NCI-H1694 (cell line): ENCODE data around the gene SH3D19.
"Not testable (repeated sequence)": the region's sequence is repeated elsewhere in the genome, so short reads cannot be mapped to it uniquely, and the experiment has no call there.

Experiments used
- DNase-seq: peaks from one replicate; lab custom pipeline; 2025; lab: John Stamatoyannopoulos, UW

Gene SH3D19

DNA sequence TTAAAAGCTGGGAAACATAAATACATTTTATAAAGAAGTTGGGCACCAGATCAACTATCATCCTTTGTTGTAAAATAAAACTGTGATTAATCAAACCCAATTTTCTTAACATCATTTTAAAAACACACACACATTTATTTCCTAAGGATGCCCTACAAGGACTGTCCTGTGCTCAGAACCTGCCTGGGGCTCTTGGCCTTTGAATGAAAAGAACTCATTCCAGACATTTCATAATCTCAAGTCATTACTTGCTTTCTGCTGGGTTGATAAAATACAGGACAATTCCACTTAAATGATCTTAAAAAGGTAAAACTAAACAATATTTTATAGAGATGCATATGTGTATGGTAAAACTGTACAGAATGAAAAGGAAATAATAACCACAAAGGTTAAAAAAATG lies 2.8 kb downstream of the SH3D19 start:
- DNase-seq: no peak

DNA sequence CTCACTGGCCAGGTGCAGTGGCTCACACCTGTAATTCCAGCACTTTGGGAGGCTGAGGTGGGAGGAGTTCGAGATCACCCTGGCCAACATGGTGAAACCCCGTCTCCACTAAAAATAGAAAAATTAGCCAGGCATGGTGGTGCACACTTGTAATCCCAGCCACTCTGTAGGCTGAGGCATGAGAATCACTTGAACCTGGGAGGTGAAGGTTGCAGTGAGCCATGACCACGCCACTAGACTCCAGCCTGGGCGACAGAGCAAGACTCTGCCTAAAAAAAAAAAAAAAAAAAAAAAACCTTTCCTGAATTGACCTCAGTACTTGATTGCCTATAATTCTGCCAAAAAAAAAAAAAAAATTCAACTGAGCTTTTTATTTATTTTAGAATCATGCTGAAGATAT lies 3.2 kb downstream of the SH3D19 start:
- DNase-seq: not testable (repeated sequence)

DNA sequence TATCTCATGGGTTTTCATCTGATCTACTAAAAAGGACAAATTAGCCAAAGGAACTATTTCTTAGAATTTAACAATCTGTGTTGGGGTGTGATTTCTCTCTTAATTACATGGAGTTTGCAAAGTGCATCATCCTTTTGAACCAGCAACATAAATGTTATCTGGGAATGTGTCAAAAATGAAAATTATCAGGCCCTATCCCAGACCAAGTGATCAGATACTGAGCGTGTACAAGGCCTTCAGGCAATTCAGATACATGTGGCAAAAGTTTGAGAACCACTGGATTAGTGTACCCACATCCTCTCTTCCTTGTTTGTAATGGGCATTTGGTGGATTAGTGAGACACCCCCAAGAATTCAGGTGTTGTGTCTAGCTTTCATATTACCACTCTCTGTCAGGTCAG lies 3.8 kb downstream of the SH3D19 start:
- no peak for DNase-seq

DNA sequence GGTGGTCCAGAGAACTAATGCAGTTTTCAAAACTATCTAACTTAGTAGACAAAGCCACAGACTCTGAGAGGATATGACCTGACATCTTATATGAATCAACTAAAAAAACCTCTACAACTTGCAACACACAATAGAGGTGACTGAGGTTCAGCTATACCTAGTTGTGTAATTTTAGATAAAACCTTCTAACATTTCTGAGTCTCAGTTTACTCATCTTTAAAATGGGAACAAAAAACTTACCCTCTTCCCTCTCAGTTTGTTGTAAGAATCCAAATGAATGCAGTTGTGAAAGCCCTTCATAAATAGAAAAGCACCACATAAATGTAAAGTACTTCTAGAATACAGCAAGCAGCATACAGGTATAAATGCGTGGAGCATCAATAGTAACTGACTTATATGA lies 5.9 kb downstream of the SH3D19 start:
- no peak for DNase-seq

DNA sequence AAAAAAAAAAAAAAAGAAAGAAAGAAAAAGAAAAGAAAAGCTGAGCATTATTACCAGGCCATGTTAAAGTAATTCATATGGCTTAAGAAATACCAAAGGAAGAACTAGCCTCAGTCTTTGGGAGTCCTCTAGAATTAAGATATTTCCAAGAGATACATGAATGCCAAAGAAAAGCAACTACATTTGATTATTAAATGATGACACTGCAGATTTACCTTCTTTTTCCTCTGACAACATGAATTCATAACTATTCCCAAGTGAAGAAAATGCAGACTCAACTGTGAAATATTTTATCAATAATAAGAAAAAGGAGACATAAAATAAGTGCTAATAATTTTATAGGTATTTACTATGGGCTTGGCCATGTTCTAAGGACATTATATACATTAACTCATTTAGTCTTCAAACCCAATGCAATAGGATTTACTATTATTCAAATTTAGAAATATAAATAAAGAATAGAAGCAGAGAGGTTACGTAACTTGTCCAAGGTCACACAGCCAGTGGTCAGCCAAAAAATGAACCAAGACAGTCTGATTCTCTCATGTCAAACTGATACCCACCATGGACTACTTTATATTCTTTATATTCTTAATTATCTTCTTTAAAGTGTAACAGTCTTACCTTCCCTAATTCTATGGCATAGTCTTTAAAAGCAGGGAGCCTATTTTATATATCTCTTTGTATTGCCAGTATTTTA lies 6.9 kb downstream of the SH3D19 start:
- no peak for DNase-seq

DNA sequence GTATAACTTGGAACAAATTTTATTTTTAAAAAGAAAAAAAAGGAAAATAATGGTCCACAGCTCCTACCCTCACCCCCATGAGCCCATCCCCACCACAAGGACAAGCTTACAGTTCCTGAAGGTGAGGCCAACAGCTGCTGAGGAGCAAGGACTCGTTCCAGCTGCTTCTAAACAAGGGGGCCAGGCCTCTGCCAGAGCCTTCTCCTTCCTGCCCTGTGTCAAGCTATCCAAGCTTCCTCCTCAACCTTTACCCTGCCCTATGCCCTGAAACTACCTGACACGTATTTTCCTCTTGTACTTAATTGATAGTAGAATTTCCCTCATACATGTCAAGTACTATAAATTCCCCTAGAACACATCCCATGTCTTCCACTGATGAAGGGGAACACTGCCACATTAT lies 8.8 kb downstream of the SH3D19 start:
- no peak for DNase-seq

DNA sequence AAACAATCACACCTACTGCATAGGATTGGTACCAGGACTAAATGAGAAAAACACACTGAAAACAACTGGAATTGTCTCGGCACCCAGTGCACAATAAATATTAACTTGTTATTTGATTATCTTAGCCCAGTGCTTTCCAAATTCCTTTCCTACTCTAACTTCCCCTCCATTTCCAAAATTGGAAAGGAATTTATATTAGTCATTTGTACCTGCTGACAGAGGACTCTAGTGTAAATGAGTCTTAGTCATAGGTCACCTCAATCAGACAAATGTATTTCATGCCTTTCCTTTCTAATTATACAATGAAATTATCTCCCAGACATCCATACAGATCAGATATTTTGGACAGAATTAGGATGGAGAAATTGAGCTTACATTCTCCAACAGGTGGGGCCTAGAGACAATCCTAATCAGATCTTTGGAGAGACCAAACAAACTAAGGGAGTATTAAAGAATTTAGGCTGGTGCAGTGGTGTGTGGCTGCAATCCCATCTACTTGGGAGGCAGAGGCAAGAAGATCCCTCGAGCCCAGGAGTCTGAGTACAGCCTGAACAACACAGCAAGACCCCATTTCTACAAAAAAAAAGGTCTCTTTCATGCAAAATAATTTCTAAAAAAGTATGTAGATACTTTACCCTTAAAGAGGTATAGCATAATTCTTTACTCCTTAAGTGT lies 10.1 kb downstream of the SH3D19 start:
- DNase-seq: no peak

DNA sequence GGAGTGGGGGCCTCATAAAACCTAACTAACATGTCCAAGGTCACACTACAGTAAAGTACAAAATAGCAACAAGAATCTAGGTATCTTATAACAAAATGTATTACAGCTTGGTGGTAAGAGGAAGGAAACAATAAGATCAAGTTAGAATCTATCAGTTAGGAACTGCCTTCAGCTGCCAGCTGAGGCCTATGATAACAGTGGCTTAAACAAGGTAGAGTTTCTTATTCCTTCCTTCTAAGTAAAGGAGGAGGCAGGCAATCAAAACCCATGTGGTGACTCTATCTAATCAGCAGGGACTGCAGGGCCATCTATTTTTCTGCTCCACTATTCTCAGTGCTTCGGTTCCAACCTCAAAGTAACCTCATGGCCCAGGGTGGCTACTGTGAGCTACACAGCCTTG lies 10.9 kb downstream of the SH3D19 start:
- no peak for DNase-seq

DNA sequence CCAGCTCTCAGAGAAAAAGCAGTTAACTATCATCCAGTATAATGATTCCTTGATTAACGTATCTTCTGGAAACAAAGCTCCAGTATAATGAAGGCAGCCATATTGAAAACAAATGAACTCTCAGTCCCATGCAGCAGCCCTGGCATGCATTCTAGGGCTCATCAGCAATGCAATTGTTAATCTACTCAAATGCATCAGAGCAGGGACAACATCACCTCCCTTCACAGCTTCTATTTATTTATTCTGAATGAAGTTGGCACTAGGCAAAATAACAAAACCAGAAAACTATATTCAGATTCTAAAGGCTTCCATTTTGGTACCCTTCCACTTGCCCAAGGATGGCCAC lies 11.4 kb downstream of the SH3D19 start:
- no peak for DNase-seq

DNA sequence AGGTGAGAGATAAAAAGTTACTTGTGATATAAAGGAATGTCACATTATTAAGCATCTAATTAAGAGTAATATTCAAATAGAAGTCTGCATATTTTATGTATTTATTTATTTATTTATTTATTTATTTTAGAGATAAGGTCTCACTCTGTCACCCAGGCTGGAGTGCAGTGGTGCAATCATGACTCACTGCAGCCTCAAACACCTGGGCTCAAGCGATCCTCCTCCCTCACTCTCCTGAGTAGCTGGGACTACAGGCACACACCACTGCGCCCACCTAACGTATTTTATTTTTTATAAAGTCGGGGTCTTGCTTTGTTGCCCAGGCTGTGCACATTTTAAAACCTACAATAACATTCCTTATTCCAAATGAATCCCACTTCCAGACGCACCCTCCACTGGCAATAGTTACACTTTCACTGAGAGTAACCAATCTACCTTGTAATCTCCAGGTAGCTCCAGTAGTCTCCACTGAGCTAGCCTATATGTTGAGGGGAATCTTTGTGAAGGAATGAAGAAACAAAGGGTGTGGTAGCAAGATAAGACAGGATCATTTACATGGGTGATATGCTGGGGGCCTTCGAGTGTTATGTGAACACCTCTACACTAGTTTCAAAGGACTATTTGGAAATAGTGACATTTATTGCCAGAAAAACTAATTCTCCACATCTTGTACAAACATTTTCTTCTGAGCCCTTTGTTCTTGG lies 11.9 kb downstream of the SH3D19 start:
- DNase-seq: no peak

DNA sequence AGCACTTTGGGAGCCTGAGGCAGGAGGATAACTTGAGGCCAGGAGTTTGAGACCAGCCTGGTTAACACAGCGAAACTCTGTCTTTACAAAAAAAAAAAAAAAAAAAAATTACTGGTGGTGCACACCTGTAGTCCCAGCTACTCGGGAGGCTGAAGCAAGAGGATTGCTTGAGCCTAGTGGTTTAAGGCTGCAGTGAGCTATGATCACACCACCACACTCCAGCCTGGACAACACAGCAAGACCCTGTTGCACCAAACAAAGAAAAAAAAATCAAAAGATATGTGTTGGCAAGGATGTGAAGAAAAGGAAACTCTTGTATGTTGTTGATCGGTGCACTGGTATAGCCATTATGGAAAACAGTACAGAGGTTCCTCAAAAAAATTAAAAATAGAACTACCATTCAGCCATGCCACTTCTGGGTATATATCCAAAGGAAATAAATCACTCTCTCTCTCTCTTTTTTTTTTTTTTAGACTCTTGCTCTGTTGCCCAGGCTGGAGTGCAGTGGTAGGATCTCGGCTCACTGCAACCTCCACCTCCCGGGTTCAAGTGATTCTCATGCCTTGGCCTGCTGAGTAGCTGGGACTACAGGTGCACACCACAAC lies 15.2 kb downstream of the SH3D19 start:
- no peak for DNase-seq

DNA sequence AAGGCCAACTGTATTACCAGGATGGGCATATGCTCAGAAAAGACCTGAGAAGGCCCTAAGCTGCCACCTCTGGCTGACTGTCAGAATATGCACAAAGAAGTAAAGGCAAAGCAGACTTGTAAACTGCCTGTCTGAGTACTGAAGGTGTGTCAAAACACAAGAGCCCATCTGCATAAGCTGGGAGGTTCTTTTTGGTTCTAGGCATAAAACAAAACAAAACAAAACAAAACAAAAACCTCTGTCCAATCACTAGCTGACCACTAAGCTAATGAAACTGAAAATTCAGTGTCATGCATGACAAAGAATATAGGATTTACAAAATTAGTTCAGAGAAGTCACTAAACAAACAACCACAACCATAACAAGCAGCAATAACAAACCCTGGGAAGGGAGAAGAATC lies 20.6 kb downstream of the SH3D19 start:
- DNase-seq: peak; percentile 1

DNA sequence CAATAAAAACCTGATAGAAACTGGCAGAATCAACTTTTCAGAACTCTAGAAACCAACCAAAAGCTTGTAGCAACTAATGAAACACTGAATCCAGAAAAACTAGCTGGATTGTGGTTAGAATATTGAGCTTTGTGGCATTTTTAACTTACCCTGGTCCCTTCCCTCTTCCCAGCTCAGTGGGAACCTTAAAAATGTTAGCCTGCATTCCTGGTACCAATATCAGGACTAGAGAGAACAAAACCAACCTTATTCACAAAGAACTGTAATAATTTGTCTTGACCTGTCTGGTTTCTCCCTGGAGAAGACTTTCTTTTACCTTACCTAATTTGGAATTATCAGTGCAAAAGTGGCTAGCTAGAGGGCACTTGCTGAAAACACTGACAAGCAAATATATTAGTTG lies 21.2 kb downstream of the SH3D19 start:
- no peak for DNase-seq

DNA sequence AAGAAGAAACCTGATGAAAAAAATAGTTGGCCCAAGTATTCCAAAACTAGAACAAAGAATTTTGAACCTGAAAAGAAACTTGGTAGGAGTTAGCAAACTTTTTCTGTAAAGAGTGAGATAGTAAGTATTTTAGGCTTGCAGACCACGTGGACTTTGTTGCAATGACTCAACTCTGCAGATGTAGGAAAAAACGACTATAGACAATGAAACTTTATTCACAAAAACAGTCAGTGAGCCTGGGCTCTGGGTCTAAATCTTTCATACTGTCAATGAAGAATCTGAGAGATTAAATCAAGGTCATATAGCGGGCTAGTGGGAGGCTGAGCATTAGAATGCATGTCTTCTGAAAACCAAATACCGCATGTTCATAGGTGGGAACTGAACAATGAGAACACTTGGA lies 23.0 kb downstream of the SH3D19 start:
- DNase-seq: no peak

DNA sequence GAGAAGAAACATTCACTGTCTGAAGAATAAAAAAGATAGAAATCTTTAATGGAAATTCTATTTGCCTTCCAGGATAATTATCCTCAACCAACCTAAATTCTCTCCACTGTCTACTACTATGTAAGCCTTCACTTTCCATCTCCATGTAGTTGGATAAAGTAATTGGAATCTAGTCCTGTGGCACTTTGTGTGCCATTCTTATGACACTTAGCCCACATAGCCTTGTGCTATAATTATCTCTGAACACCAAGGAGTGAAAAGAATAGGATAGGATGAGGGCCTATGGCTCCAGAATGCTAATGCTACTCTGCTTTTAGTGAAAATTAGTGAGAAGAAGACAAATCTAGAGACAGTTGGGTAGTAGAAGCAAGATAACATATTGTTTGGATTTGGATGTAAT lies 28.2 kb downstream of the SH3D19 start:
- DNase-seq: no peak

DNA sequence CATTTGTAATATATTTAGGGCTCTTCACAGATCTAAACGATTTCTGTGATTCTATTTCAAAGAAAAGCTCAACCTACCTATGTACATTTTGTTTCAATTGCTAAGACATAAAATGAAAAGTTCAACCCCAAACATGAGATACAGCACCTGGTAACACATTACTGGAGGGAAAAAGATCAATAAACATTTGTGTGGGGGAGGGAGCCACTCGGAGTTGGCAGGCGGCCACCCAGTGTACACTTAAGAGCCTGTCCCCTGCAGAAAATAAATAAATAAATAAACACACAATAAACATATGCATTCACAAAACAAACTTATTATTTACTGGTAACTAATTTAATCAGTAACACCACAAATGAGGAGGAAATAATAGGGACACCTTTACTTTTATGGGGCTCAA lies 29.2 kb downstream of the SH3D19 start:
- DNase-seq: no peak

DNA sequence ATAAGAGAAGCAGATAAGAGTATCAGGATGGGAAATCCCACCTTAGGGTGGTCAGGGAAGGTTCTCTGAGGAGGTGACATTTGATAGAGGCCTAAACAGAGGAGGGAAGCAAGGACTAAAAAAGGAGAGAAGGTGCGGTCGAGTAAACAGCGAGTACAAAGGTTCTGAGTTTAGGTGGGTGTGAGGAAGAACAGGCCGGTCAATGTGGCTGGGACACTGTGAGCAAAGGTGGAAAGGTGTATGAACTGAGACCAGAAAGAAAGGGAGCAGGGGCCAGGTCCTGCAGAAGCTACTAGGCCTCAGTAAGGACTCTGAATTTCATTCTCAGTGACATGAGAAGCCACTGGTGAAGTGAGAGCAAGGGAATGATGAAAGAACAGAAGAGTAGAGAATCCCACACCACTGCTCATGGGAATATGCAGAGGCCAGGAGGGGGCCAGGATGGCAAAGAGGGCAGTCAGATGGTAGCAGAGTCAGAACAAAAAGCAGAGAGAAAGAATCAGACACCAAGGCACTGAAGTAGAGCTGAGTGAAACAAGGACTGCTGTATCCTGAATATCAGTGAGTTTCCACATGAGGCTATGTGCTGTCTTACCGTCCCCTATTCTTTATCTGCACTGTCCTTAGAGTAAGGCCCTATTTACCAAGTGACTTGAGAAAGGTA lies 30.4 kb downstream of the SH3D19 start:
- no peak for DNase-seq

DNA sequence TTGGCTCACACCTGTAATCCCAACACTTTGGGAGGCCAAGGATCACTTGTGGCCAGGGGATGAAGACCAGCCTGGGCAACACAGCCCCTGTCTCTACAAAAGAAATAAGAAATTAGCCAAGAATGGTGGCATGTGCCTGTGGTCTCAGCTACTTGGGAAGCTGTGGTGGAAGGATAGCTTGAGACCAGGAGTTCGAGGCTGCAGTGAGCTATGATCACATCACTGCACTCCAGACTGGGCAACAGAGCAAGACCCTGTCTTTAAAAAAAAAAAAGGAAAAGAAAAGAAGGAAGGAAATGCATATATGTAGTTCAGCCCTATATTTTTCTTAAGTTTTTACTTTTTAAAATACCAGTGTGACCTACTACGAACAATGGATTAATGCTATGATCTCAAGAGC lies 33.4 kb downstream of the SH3D19 start:
- no peak for DNase-seq

DNA sequence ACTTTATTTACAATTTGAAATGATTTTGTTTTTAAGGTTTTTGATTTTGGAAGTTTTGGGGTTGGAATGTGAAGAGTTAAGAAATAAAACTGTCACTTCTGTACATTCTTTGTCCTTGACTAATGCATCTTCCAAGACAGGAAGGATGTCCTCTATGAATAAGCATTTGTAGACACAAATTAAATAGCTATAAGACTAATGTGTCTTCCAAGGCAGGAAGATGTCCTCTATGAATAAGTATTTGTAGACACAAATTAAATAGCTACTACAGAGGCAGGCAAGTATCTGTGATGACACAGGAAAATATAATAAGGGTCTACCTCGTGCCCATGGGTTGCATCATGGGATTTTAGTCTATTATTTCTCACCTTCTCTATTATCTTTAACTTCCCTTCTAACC lies 33.9 kb downstream of the SH3D19 start:
- DNase-seq: no peak

DNA sequence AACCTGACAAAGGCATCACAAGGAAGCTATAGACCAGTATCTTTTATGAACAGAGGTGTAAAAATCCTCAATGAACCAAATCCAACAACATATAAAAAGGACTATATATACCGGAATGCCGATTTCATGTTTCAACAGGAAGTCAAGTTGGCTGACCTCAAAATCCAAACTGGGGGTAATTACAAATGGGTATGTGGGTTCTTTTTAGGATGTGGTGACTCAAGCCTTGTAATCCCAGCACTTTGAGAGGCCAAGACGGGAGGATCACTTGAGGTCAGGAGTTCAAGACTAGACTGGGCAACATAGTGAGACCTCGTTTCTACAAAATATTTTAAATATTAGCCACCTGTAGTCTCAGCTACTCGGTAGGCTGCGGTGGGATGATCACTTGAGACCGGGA lies 38.0 kb downstream of the SH3D19 start:
- DNase-seq: no peak

DNA sequence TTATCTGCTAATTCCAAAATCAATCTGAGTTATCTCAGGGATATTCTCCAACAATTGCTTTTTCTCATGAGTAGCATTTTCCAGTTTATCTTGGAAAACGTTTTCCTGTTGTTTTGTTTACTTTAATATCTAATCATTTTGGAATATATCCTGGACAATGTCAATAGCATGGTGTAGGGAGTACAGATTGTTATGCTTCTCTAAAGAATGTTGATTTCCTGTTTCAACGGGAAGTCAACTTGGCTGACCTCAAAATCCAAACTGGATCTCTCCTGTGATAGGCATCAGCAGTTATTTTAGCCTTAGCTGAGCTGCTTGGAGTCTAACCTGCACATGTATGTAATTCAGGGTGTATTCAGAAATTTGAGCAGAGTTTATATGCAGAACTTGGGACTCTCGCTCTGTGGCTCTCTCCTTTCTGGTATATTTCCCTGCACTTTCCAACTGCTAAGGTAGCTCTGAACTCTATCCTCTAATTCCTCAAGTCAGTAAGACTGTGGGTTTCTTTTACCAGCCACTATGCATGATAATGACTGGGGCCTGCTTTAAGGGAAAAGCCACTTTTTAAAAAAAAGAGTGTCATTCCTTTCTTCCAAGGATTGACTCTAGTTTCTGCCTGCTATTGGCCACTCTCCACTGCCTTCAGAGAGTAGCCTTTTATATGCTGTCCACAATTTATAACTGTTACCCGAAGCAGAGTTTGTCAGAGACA lies 40.7 kb downstream of the SH3D19 start:
- DNase-seq: no peak
